Measurements from ENCODE around the gene RAB11FIP4. TPM values are rescaled to one million over a fixed set of nuclear protein-coding genes. Genes with fewer than 3 reads are reported as not detected.
A peak's percentile ranks its signal among the peaks of the same experiment; 100 is the strongest.

Gene RAB11FIP4
- total and polyA plus RNA-seq, 9 of the 15 experiments (the other 6 are each of a cell fraction or from before 2014, with no cell fraction given): 0.62 to 16.6 (median 8.9) TPM

GRCh38 chr17:31364012-31364411, 27.5 kb upstream of the RAB11FIP4 start (continued):
- TF ChIP-seq MYNN (IDR thresholded peaks at IDR 0.05): no peak
- TF ChIP-seq MYNN (CRISPR knock-in tag; IDR thresholded peaks at IDR 0.05): no peak
- TF ChIP-seq FOXM1 (IDR thresholded peaks at IDR 0.05; ENCODE audit: low read depth): peak; percentile 29; the same call in 1 of the 2 replicates
- no peak for TF ChIP-seq FOXM1 (CRISPR knock-in tag; IDR thresholded peaks at IDR 0.05; ENCODE audit: low read depth)
- TF ChIP-seq ZNF511 (CRISPR knock-in tag; IDR thresholded peaks at IDR 0.05): no peak
- TF ChIP-seq FOS (IDR thresholded peaks at IDR 0.05; ENCODE audit: extremely low read depth, insufficient read length): no peak
- TF ChIP-seq KDM4B (IDR thresholded peaks at IDR 0.05; ENCODE audit: borderline replicate concordance in 2 of 2, low read depth in 1 of 2): no peak
- TF ChIP-seq ZNF444 (CRISPR knock-in tag; IDR thresholded peaks at IDR 0.05): no peak
- no peak for TF ChIP-seq FIP1L1 (IDR thresholded peaks at IDR 0.05; ENCODE audit: low read depth, low read length, poor library complexity, severe bottlenecking)
- peak; percentile 48; the same call in 1 of the 2 replicates for TF ChIP-seq DPF2 (IDR thresholded peaks at IDR 0.05)
- peak; percentile 85 for TF ChIP-seq CBFA2T3 (IDR thresholded peaks at IDR 0.05)
- no peak for TF ChIP-seq HNRNPLL (IDR thresholded peaks at IDR 0.05; ENCODE audit: low read depth, low read length, poor library complexity, severe bottlenecking)
- TF ChIP-seq CBFA2T2 (conservative IDR thresholded peaks at IDR 0.05): peak; percentile 61
- TF ChIP-seq NEUROD1 (IDR thresholded peaks at IDR 0.05; ENCODE audit: borderline replicate concordance, low read depth, low read length, partially characterized antibody): no peak
- TF ChIP-seq ZFX (CRISPR knock-in tag; IDR thresholded peaks at IDR 0.05): no peak
- no peak for TF ChIP-seq ETV1 (tag; conservative IDR thresholded peaks at IDR 0.05; ENCODE audit: low read depth)
- TF ChIP-seq, protein P1, sequence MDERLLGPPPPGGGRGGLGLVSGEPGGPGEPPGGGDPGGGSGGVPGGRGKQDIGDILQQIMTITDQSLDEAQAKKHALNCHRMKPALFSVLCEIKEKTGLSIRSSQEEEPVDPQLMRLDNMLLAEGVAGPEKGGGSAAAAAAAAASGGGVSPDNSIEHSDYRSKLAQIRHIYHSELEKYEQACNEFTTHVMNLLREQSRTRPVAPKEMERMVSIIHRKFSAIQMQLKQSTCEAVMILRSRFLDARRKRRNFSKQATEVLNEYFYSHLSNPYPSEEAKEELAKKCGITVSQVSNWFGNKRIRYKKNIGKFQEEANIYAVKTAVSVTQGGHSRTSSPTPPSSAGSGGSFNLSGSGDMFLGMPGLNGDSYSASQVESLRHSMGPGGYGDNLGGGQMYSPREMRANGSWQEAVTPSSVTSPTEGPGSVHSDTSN (CRISPR knock-in tag; IDR thresholded peaks at IDR 0.05; ENCODE audit: low read depth): no peak
- TF ChIP-seq, protein P1 (tag; conservative IDR thresholded peaks at IDR 0.05; ENCODE audit: low read depth): peak; percentile 44
- TF ChIP-seq SIN3B (IDR thresholded peaks at IDR 0.05; ENCODE audit: low read depth): no peak
- TF ChIP-seq NR2C2 (CRISPR knock-in tag; IDR thresholded peaks at IDR 0.05): no peak
- no peak for TF ChIP-seq NR2C2 (tag; IDR thresholded peaks at IDR 0.05)
- TF ChIP-seq HOXB6 (CRISPR knock-in tag; IDR thresholded peaks at IDR 0.05; ENCODE audit: borderline replicate concordance): no peak
- TF ChIP-seq POLR2G (IDR thresholded peaks at IDR 0.05; ENCODE audit: low read depth, low read length): no peak
- no peak for TF ChIP-seq ZNF76 (CRISPR knock-in tag; IDR thresholded peaks at IDR 0.05; ENCODE audit: borderline replicate concordance)
- no peak for TF ChIP-seq BDP1 (IDR thresholded peaks at IDR 0.05; ENCODE audit: insufficient read depth, insufficient read length)
- no peak for TF ChIP-seq ZNF140 (CRISPR knock-in tag; IDR thresholded peaks at IDR 0.05)
- TF ChIP-seq, protein P2, sequence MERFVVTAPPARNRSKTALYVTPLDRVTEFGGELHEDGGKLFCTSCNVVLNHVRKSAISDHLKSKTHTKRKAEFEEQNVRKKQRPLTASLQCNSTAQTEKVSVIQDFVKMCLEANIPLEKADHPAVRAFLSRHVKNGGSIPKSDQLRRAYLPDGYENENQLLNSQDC (CRISPR knock-in tag; IDR thresholded peaks at IDR 0.05): no peak
- no peak for TF ChIP-seq GTF2A2 (tag; IDR thresholded peaks at IDR 0.05)
- no peak for TF ChIP-seq SAFB (IDR thresholded peaks at IDR 0.05; ENCODE audit: borderline replicate concordance, low read depth, low read length)
- no peak for TF ChIP-seq ZFP30 (CRISPR knock-in tag; IDR thresholded peaks at IDR 0.05; ENCODE audit: borderline replicate concordance)
- TF ChIP-seq ZBED1 (IDR thresholded peaks at IDR 0.05): no peak

Data from K562 (cell line).